Gastroesophageal sphincter (tissue), 3 donors: Measurements from ENCODE around the gene POLR3K.

Source experiments
- EP300 ChIP-seq: sonication (generic); formaldehyde crosslinking; IDR thresholded peaks from one replicate; pipeline ENCODE4 v1.6.1; 2017; ENCODE audit warnings: antibody characterized with exemption, mild to moderate bottlenecking
- POLR2A ChIP-seq, 2 donors: fragments of 450-650 bp; IDR thresholded peaks; one replicate each; pipeline ENCODE4 v1.6.1; 2017; ENCODE audit warnings: antibody characterized with exemption in 2 of 2, mild to moderate bottlenecking in 2 of 2, moderate library complexity in 1 of 2
- TF ChIP-seq, protein P1 (sequence below), 4 experiments: fragments of 200-600 bp in 2 of 4; fragments of 450-650 bp in 2 of 4; sonication (generic) in 1 of 4; IDR thresholded peaks; one replicate each; pipeline ENCODE4 v1.5.1; 2017 to 2019; ENCODE audit warnings: antibody characterized with exemption in 4 of 4, mild to moderate bottlenecking in 2 of 4, moderate library complexity in 2 of 4

DNA sequence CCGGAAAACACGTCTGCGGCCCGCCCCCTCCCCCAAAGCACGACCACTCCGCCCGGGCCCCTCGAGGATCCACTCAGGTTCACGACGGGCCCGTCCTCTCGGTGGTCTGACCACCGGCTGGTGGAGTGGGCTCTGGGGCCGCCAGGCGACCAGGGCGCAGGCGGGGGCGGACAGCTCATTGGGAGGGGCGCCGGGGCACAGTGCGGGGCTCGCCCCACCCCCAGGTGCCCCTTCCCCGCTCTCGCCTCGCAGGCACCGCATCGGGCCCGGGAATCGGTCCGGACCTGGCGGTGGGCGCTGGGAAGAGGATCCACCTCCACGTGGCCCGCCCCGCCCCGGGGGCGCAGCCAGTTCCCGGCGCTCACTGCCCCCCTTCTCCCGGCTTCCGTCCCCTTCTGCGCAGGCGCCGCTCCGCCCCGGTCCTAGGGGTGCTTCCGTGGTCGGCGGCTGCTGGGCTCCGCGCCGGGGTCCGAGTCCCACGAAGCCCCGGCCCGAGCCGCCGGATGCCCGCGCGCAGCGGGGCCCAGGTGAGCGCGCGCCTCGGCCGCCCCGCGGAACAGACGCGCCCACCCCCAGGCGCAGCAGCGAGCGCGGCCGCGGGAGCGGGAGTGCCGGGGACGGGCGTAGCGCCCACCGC is 24.5 kb upstream of the POLR3K start, which contains the start of gene MPG:
- TF ChIP-seq, protein P1, sequence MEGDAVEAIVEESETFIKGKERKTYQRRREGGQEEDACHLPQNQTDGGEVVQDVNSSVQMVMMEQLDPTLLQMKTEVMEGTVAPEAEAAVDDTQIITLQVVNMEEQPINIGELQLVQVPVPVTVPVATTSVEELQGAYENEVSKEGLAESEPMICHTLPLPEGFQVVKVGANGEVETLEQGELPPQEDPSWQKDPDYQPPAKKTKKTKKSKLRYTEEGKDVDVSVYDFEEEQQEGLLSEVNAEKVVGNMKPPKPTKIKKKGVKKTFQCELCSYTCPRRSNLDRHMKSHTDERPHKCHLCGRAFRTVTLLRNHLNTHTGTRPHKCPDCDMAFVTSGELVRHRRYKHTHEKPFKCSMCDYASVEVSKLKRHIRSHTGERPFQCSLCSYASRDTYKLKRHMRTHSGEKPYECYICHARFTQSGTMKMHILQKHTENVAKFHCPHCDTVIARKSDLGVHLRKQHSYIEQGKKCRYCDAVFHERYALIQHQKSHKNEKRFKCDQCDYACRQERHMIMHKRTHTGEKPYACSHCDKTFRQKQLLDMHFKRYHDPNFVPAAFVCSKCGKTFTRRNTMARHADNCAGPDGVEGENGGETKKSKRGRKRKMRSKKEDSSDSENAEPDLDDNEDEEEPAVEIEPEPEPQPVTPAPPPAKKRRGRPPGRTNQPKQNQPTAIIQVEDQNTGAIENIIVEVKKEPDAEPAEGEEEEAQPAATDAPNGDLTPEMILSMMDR (IDR thresholded peaks at IDR 0.05): no peak
- TF ChIP-seq POLR2A (IDR thresholded peaks at IDR 0.05): peak in 1 of 2 donors; percentile 81
- no peak for TF ChIP-seq EP300
